ENCODE data around the gene TOMM7.
"Not testable (repeated sequence)": the region's sequence is repeated elsewhere in the genome, so short reads cannot be mapped to it uniquely, and the experiment has no call there.

The TOMM7 gene

DNA sequence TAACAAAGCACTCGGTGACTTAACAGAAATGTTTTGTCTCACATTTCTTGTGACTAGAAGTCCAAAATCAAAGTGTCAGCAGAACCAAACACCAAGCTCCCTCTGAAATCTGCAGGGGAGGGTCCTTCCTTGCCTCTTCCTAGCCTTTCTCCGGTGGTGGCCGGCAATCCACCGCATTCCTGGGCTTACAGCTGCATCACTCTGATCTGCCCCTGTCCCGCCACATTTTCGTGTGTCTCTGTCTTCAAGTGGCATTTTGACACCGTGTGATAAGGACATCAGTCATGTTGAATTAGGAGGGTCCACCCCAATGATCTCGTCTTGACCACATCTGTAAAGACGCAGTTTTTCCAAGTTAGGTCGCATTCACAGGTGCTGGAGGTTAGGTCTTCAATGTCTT is 30.5 kb upstream of the TOMM7 start:
- DNase-seq, result no peak

DNA sequence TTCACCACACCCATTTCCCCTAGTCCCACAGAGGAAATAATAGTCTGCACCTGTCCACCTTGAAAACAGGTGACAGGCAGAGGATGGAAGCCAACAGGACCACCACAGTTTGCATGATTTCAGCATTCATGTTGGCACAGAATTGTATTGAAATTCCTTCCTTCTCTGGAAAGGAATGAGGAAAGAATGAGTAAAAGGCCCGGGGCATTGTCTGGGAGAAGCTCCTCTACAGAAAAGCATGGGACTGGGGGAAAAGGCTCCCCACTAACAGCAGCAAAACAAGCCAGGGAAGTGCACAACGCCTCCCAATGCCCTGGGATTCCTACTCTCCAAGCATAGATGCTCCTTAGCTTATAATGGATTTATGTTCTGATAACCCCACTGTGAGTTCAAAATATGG is 28.5 kb upstream of the TOMM7 start:
- no peak for DNase-seq

DNA sequence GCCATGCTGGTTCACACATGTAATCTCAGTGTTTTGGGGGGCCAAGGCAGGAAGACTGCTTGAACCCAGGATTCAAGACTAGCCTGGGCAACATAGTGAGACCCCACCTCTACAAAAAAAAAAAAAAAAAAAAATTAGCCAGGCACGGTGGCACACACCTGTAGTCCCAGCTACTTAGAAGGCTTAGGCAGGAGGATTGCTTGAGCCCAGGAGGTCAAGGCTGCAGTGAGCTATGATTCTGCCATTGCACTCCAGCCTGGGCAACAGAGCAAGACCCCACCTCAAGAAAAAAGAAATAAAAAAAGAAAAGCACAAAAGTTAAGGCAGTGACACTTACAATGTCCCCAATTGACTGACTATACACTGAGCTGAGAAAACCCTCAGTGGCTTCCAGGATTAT is 27.7 kb upstream of the TOMM7 start:
- not testable (repeated sequence) for DNase-seq

DNA sequence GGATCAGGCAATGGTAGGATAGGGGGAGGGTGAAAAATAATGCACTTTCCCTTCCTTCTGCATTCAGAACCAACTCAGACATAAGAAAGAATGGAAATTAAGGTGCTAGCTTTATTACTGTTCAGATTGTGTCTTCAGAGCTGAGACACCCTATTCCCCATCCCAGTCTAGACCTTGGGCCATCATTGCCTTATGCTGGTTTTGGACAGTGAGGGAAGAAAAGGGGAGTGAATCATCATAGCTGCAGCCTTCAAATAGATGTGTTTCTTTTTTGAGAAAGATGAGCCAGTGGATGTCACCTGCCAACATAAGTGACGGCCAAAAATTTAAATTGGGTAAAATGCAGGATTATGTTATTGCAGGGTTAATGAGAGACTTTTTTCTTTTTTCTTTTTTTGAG is 27.0 kb upstream of the TOMM7 start:
- DNase-seq, result no peak

DNA sequence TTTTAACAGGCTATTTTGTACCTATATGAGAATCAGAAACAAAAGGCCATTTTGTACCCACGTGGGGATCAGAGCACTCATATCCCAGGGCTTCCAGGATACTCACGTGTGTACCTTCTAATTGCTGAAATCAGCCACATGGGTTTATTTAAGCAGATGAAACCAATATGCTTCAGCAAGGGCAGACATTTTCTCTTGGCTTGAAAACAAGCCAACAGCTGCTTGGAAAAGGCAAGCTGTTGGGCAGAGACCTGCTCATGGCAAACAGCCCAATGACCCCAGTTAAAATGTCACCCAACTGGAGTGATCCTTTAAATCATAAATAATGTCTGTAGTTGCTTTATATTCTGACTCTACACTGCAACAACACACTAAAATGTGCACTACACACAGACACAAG is 26.5 kb upstream of the TOMM7 start:
- peak; percentile 70 for DNase-seq

DNA sequence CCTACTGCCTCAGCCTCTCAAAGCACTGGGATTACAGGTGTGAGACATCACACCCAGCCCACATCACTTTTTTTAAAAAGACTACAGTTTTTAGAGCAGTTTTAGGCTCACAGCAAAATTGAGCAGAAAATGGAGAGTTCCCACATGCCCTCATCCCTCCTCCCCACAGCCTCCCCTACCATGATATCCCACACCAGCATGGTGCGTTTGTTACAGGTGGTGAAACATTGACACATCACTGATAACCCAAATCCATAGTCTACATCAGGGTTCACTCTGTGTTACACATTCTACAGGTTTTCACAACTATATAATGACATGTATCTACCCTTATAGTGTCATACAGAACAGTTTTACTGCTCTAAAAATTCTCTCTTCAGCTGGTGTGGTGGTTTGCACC is 24.3 kb upstream of the TOMM7 start:
- DNase-seq, result no peak

DNA sequence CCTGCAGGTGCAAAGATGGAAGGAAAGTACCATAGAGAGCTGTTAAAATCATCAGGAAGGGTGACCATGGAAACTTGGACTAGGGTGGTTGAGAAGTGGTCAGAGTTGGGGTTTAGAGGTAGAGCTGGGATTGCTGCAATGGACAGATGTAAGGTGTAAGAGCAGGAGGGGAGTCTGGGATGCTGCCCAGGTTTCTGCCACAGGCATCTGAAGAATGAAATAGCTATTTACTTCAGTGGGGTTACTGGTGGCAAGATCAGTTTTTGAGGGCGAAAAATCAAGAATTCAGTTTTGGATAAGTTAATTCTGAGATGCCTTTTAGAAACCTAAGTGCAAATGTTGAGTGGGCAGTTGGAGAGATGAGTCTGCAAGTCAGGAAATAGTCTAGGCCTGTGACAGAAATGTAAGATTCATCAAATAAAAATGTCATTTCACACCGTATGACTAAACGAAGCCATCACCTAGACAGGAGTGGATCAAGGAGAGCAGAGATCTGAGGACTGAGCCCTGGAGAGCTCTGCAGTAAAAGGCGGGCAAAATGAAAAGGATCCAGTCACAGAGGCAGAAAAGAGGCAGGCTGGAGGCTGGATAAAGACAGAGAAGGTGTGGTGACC is 22.7 kb upstream of the TOMM7 start:
- DNase-seq, result no peak

DNA sequence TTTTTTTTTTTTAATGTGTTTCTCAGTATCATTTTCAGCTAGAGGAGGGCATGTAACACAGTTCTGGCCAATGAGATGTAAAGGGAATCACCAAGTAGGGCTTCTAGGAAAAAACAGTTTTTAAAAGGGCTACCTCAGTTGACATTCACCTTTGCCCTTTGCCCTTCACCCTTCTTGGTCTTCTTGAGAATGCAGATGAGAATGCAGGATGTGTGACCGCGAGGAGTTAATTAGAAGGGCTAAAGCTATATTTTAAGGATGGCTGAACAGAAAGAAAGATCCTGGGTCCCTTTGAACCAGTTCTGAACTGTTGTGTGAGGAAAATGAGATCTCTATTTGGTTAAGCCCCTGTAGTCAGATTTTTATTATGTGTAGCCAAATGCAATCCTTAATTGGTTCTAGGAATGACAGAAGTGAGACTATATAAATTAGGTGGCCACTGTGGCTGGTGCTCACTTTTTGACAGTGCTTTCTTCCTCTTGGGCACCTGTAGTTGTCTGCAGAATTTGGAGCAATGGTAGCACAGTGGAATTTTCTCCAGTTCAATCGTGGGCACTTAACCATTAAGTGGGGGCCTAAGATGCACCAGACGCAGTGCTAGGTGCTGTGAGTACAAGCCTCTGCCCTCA is 21.1 kb upstream of the TOMM7 start:
- DNase-seq, result no peak

DNA sequence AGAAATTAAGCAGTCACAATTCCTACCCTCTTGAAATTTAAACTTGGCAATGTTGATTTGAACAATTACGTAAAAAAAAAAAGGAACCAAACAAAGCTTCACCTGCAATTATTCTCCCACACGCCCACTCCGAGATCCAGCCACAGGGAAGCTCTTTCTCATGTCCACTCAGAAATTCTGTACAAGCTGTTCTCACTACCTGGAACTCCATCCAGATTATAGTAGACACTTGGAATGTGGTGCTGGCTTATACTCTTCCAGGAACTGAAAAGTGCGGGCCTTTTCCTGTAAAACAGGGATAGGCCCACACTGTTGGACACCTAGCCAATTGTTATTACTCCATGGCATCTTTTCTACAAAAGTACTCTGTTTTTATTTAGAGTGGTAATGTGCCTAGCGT is 20.3 kb upstream of the TOMM7 start:
- DNase-seq, result no peak

DNA sequence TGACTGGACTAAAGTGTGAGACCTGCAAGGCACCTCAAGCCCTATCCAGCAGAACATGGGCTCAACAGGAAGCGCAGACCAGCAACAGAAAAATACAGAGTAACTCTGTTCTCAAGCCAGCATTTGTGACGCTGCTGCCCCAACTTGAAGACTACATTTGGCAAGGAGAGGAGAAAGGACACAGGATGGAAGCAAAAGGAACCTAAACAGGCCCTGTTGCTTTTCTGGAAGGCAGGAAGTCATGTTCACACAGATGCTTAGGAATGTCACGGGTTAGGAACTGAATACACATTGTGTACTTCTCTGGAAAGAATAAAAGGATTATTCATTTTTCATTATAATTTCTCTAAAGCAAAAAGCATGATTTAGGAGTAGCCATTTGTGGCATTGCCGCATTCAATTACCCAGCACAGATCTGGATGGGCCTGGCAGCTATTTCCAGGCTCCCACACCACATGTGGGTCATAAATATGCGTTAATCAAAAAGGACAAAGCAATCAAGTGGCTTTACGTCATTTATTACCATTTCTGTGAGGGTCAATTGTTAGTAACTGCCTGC is 19.8 kb upstream of the TOMM7 start:
- DNase-seq, result no peak

DNA sequence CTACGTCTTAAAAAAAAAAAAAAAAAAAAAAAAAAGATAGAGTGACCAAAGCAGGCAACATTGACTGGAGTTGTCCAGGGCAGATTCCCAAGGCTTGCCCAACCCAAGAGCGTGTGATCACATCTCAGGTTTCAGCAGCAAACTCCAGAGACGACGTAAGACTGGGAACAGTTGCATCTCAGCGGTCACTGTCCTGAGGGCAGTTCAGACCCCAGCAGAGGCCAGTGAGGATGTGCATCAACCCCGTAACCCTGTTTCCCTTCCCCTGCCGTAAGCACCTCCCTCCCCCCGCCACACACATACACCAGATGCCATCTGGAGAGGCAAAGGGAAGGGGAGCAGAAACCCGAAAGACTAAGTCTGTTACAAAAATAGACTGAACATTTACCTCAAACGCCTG is 19.3 kb upstream of the TOMM7 start:
- DNase-seq, result peak; percentile 60

DNA sequence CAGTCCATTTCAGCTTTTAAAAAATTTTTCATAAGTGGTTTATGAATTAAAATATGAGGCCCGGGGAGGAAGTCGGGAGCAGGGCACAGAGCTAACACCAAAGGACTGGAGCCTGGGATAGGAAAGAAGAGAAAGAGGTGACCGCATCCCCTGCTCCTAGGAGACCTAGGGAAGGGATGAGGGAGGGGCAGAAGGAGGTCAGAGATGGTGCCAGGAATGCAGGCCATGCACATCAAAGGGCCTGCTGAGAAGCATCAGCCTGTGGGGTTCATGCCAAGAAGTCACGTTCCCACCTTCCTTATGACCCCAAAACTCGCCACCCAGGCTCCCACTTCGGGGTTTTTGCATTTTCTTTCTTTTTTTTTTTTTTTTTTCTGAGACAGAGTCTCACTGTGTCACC is 14.7 kb upstream of the TOMM7 start:
- DNase-seq, result no peak

DNA sequence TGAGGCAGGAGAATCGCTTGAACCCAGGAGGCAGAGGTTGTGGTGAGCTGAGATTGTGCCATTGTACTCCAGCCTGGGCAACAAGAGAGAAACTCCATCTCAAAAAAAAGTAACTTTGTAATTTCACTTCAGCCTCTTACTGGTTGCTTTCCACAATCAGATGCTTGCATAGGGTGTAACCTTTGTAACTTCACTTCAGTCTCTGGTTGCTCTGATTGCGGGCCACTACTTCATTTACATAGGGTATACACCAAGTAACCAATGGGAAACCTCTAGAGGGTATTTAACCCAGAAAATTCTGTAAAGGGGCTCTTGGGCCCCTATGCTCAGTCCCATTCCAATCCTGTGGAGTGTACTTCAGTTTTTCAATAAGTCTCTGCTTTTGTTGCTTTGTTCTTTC is 13.9 kb upstream of the TOMM7 start:
- DNase-seq, result not testable (repeated sequence)

DNA sequence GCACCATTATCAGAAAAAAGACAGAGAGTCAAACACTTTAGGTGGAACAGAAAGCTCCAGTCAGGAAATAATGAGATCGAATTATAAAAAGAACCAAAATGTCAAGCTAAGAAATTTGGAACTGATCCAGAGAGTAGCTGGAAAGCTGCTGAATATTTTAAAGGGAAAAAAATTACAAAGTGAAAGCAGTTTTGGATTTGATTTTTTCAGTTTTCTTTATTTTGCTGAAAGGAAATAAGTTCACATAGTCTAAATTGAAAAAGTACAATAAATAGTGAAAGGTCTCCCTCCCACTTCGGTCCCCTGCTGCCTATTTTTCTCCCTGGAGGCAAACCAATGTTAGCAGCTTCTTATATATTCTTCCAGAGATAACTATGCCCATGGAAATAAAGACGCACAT is 11.3 kb upstream of the TOMM7 start:
- no peak for DNase-seq

DNA sequence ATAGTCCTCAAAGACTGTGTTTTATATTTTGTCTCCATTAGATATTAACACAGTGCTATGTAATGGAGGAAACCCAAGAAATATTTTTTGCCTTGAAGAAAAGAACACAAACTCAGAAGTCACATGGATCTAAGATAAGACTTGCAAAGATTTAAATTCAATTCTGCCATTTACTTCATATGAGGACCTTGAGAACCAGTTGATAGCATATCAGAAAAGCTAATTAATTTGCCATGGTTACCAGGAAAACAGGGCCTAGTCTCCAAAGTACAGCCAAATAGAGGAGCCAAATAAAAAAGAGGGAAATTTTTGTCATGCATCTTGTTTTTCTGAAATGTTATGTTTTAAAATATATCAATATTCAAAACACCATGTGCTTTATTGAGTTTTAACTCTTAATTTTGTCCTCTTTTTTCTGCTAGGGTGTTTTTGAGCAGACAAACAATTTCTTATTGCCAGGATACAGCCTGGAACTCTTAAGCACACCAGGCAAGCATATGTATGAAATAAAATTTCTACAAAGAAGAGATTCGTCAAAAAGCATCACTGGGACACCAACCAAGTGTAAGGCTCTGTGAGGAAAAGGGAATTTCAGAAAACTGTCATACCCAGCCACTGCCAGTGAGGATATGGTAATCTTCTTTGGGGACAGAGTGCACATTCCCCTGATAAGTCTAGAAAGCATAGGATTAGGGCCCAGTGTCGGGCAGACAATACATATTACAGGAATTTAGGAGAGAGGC is 10.6 kb upstream of the TOMM7 start:
- peak; percentile 69 for DNase-seq

DNA sequence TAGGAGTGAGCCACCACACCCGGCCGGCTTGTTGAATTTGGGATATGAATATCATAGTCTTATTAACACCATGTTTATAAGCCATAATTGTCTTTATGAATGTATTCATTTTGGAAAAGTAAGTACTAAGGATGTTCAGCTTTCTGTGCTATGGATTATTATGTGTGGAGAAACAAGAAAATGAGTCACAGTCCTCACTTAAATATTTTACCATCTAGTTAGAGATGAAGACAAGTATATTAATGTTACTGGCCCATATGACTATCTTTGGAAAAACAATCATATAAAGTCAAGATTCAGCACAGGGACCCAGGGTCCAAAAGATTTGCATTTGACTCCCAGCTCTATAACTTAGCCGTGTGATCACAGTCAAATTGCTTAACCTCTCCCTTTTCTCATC is 9.8 kb upstream of the TOMM7 start:
- no peak for DNase-seq

DNA sequence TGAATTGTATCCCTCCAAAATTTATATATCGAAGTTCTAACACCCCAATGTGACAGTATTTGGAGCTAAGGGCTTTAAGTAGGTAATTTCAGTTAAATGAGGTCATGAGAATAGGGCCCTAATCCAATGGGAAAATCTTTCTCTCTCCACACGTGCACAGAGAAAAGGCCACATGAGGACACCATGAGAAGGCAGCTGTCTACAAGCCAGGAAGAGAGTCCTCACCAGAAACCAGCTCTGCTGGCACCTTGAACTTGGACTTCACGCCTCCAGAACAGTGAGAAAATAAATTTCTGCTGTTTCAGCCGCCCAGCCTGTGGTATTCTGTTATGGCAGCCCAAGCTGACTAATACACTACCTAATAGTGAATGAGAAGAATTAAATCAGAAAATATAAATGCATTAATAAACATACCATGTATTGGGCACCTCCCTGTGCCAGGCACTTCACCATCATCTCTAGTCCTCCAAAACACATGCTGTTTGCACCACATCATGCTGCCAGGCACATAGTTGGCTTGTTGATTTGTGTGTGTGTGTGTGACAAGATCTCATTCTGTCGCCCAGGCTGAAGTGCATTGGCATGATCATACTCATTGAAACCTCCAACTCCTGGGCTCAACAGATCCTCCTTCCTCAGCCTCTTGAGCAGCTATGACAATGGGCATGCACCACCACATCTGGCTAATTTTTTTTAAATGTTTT is 9.1 kb upstream of the TOMM7 start:
- peak; percentile 54 for DNase-seq

DNA sequence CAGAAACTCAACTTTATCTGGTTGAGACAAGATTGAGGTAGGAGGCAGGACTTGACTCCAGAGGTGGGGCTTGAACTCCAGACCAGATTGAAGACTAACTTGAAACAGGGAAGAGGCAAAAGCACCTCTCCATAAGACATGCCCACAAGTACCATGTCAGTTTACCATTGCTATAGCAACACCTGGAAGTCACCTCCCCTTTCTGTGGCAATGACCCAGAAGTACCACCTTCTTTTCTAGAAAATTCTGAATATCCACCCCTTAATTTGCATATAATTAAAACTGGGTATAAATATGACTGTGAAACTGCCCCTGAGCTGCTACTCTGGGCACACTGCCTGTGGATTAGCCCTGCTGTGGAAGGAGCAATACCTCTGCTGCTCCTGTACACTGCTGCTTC is 4.9 kb upstream of the TOMM7 start:
- no peak for DNase-seq

DNA sequence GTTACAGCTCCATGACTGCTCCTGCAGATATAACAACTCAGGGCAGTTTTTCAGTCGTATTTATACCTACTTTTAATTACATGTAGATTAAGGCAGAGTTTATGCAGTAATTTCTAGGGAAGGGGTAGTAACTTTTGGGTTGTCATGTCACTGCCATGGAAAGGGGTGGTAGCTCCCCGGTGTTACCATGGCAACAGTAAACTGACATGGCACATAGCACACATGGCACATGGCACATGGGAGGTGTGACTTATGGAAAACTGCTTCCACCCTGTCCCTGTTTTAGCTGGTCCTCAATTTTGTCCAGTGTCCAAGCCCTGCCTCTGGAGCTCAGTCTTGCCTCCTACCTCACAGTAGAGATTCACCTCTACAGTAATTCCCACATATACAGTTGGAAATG is 3.9 kb upstream of the TOMM7 start:
- DNase-seq, result no peak

DNA sequence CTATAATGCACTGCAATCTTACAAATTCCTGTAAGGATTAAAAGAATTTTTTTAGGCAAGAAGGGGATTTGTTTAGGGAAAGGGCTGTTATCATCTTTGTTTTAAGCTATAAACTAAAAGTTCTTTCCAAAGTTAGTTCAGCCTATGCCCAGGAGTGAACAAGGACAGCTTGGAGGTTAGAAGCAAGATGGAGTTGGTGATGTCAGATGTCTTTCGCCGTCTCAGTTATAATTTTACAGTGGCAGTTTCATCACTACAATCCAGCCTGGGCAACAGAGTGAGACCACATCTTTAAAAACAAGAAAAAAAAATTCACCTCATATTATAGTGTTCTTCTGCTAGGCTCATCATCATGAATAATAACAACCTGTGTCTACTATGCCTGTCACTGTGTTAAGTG is 2.1 kb upstream of the TOMM7 start:
- no peak for DNase-seq

DNA sequence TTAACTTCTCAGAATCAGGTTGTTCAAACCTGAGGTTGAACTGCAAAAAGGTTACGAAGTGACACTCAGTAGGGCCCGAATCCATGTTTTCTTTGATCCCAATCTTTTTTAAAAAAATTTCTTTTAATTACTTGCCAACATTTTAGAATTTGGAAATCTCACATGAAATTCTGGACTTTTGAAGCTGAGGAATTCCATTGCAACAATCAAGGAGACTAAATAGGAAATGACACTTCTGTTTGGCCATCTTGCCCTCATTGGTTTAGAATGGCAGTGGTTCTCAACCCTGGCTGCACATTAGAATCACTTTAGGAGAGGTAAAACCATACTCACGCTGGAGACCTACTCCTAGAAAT is 471 bp upstream of the TOMM7 start:
- no peak for DNase-seq

DNA sequence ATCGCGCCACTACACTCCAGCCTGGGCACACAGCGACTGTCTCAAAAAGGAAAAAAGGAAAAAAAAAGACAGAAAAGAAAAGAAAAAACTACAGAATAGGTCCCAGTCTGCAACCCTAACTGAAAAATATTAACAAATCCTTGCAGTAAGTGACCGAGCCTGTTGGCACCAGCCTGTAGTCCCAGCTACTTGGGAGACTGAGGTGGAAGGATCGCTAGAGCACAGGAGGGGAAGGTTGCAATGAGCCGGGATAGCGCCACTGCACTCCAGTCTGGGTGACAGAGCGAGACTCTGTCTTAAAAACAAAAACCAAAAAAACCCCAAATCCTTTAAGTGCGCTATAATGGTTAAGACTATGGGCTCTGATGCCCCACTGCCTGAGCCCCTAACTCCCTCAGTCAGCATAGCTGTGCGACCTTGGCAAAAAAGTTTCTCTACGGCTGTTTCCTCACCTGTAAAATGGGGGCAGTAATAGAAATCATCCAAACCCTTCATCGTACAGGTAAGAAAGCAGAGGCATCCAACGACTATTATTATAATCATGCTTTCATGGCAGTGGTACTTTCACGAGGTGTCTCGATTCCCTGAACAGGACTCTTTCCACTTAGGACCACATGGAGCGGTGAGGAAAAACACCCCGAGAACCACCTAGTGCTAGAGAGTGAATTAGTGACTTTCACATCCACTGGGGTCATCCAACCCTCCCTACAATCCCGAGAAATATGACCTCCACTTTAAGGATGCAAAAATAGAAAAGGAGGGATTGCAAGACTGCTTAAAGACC is 755 bp downstream of the TOMM7 start:
- peak; percentile 32 for DNase-seq

DNA sequence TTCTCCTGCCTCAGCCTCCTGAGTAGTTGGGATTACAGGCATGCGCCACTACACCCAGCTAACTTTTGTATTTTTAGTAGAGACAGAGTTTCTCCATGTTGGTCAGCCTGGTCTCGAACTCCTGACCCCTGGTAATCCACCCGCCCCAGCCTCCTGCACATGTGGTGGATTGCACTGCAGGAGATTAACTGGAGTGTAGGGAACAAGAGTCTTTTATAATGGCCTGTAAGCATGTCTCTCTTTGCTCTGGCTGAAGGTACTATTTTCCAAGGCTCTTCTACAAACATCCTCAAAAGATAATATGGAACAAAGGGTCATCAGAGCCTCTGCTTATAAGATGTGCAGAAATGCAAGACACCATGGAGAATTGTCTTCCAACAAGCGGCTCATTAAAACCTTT is 3.2 kb downstream of the TOMM7 start:
- DNase-seq, result no peak
